Endothelial cell of umbilical vein (primary cell): ENCODE data around the gene BIRC2. TPM values are rescaled to one million over a fixed set of nuclear protein-coding genes. Genes with fewer than 3 reads are reported as not detected.

Source experiments
- BruUV-seq: library from RNA; stranded (reverse); fragments of 400-500 nt; replicated peaks from 2 replicates; lab custom pipeline; 2021; lab: Mats Ljungman, UMichigan
- CTCF ChIA-PET: fragments of 300-600, 350-600 bp; sonication (Branson Sonifier 250); formaldehyde crosslinking; loops from one replicate; lab custom pipeline; 2021; ENCODE audit warnings: antibody characterized with exemption, inconsistent platforms; lab: Charles Lee
- POLR2A ChIA-PET: fragments of 300-600, 350-600 bp; sonication (Branson Sonifier 250); formaldehyde crosslinking; loops from one replicate; lab custom pipeline; 2021; ENCODE audit warnings: antibody characterized with exemption, inconsistent platforms; lab: Charles Lee
- DNase-seq: peaks from one replicate; pipeline ENCODE4 v3.0.0-alpha.2; 2011; ENCODE audit warnings: low read depth, low spot score
- FAIRE-seq: peaks from 2 replicates; lab custom pipeline; 2011; peaks lifted over from hg19 to GRCh38; lab: Jason Lieb, UNC
- H2AFZ ChIP-seq: 2 replicates; pipeline ENCODE4 v1.6.0; 2012; ENCODE audit warnings: low read depth, low read length, control low read depth, inconsistent platforms
- H3K27ac ChIP-seq: 2 replicates; pipeline ENCODE4 v1.5.1; 2011; ENCODE audit warnings: low read depth, mild to moderate bottlenecking, control low read depth, low read length, moderate library complexity; ENCODE audit not compliant: insufficient read depth
- H3K27me3 ChIP-seq, 2 experiments: 2 replicates each; pipeline versions ENCODE4 v1.6.0 to v1.6.1; 2011; ENCODE audit warnings: low read length in 2 of 2, mixed read lengths in 1 of 2; ENCODE audit not compliant: control insufficient read depth in 2 of 2, insufficient read depth in 2 of 2
- H3K36me3 ChIP-seq, 2 experiments: 2 replicates in 1 of 2; 3 replicates in 1 of 2; pipeline ENCODE4 v1.5.1; 2011; ENCODE audit warnings: low read length in 2 of 2, mild to moderate bottlenecking in 1 of 2, moderate library complexity in 1 of 2; ENCODE audit not compliant: control insufficient read depth in 2 of 2, insufficient read depth in 2 of 2; ENCODE audit errors: extremely low read depth in 1 of 2
- H3K4me1 ChIP-seq: 3 replicates; pipeline ENCODE4 v1.5.1; 2011; ENCODE audit warnings: mild to moderate bottlenecking, low read length; ENCODE audit not compliant: control insufficient read depth, insufficient read depth; ENCODE audit errors: extremely low read depth
- H3K4me2 ChIP-seq: 2 replicates; pipeline ENCODE4 v1.6.1; 2011; ENCODE audit warnings: low read length, control low read depth, mixed read lengths; ENCODE audit not compliant: insufficient read depth
- H3K4me3 ChIP-seq, 3 experiments: fragments of 200-600 bp in 1 of 3; sonication (generic), shearing (Covaris generic) in 1 of 3; replicated peaks in 1 of 3; 2 replicates each; pipeline ENCODE4 v1.5.1; 2011 to 2016; ENCODE audit warnings: control low read depth in 3 of 3, low read length in 3 of 3, mild to moderate bottlenecking in 2 of 3, inconsistent platforms in 1 of 3, low read depth in 1 of 3, moderate library complexity in 1 of 3; ENCODE audit not compliant: insufficient read depth in 1 of 3
- H3K79me2 ChIP-seq: 2 replicates; pipeline ENCODE4 v1.6.0; 2012; ENCODE audit warnings: low read length, inconsistent platforms; ENCODE audit not compliant: control insufficient read depth, insufficient read depth
- H3K9ac ChIP-seq: replicated peaks from 2 replicates; pipeline ENCODE3; 2011; ENCODE audit warnings: low read length, control low read depth; ENCODE audit not compliant: insufficient read depth; ENCODE audit errors: extremely low read depth
- H3K9me1 ChIP-seq: replicated peaks from 3 replicates; pipeline ENCODE4 v1.6.0; 2011; ENCODE audit warnings: mild to moderate bottlenecking, low read length; ENCODE audit not compliant: control insufficient read depth, insufficient read depth; ENCODE audit errors: extremely low read depth
- H3K9me3 ChIP-seq: replicated peaks from 2 replicates; pipeline ENCODE4 v1.5.1; 2012; ENCODE audit warnings: low read length, inconsistent platforms; ENCODE audit not compliant: control insufficient read depth, insufficient read depth
- H4K20me1 ChIP-seq: replicated peaks from 2 replicates; pipeline ENCODE3; 2011; ENCODE audit warnings: mild to moderate bottlenecking, low read length; ENCODE audit not compliant: control insufficient read depth, insufficient read depth; ENCODE audit errors: extremely low read depth
- EZH2 ChIP-seq: IDR thresholded peaks from 2 replicates; pipeline ENCODE4 v1.6.1; 2012; ENCODE audit warnings: borderline replicate concordance, low read depth, mild to moderate bottlenecking, moderate library complexity, low read length, inconsistent platforms; ENCODE audit not compliant: severe bottlenecking
- FOS ChIP-seq: IDR thresholded peaks from 2 replicates; pipeline ENCODE4 v1.6.1; 2011; ENCODE audit warnings: mild to moderate bottlenecking, low read length, moderate library complexity, borderline replicate concordance; ENCODE audit not compliant: insufficient read depth
- GATA2 ChIP-seq: IDR thresholded peaks from 2 replicates; pipeline ENCODE4 v1.7.0; 2011; ENCODE audit warnings: low read depth, mild to moderate bottlenecking, moderate library complexity, mixed read lengths, low read length; ENCODE audit not compliant: insufficient read length, insufficient read depth
- JUN ChIP-seq: IDR thresholded peaks from 2 replicates; pipeline ENCODE4 v1.6.1; 2011; ENCODE audit warnings: borderline replicate concordance, low read depth; ENCODE audit not compliant: insufficient read length, insufficient read depth
- MYC ChIP-seq: IDR thresholded peaks from one replicate; pipeline ENCODE4 v1.6.1; 2011; ENCODE audit warnings: mild to moderate bottlenecking, low read depth, low read length
- POLR2A ChIP-seq: IDR thresholded peaks from 2 replicates; pipeline ENCODE4 v1.6.1; 2012; ENCODE audit warnings: low read depth, mild to moderate bottlenecking, control low read depth, low read length
- POLR2AphosphoS5 ChIP-seq: IDR thresholded peaks from 2 replicates; pipeline ENCODE4 v1.6.1; 2012; ENCODE audit warnings: low read depth, mild to moderate bottlenecking, control low read depth, low read length, moderate library complexity; ENCODE audit not compliant: insufficient read depth
- dilution Hi-C: fragments of 300-500 bp; cut with MboI; formaldehyde crosslinking; loops from one replicate; pipeline ENCODE4 v1.15.0; 2019; ENCODE audit warnings: low sequenced_read_pairs; ENCODE audit not compliant: extremely low pct_ligation_motif_present
- intact Hi-C: fragments of 100-400 bp; cut with micrococcal nuclease; formaldehyde crosslinking; loops from one replicate; pipeline ENCODE4 v1.10.0; 2022
- polyA plus RNA-seq, 4 experiments: library from polyadenylated mRNA; depleted of rRNA in 3 of 4; stranded (reverse) in 3 of 4; unstranded in 1 of 4; fragments of >200 nt; gene quantifications; 2 replicates each; pipeline versions ENCODE4 v1.2.1 to v1.2.3, GENCODE V29; 2011 to 2012; ENCODE audit warnings: missing spikeins in 1 of 4
- total RNA-seq: library from RNA; stranded (reverse); gene quantifications from 2 replicates; pipeline ENCODE4 v1.2.3, GENCODE V29; 2021
- TF ChIP-seq, protein P1 (sequence below), 2 donors: IDR thresholded peaks; 1 replicate in 1 of 2; 2 replicates in 1 of 2; pipeline ENCODE4 v1.5.1; 2011; ENCODE audit warnings: low read length in 2 of 2, mild to moderate bottlenecking in 2 of 2, moderate library complexity in 2 of 2, control low read depth in 1 of 2, inconsistent platforms in 1 of 2, low read depth in 1 of 2; ENCODE audit not compliant: insufficient read depth in 1 of 2; ENCODE audit errors: extremely low read depth in 1 of 2
- TF ChIP-seq, protein P2 (sequence below): IDR thresholded peaks from 2 replicates; pipeline ENCODE4 v1.6.1; 2011; ENCODE audit not compliant: insufficient read depth, insufficient read length

BIRC2 gene
- total and polyA plus RNA-seq, 2 donors (not counting 3 experiments of a cell fraction or from before 2014, with no cell fraction given), result 42.8 to 47.3 TPM

DNA sequence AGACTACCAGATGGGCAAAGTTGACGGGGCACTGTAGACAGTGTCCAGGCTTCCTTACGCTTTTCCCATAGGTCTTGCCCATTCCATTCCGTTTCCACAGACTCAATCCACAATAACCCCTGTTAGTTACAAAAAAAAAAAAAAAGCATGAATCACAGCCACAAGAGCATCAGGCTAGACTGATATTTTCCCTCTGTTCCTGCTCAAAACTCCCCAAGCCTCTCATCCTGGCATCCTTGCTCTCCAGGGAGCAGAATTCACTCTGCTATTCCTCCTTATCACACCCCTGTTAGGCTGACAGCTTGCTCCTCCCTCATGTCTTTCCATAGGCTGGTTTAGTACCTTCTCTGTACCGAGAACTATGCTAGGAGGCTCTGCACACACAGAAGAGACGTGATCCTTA, 63.4 kb downstream of the BIRC2 start:
- H3K4me2 ChIP-seq, result no peak overlapping the region
- H3K4me3 ChIP-seq, result no peak overlapping the region
- peaks cover 82% of the 10 kb centered on the region for H3K79me2 ChIP-seq
- DNase-seq (no peak), FAIRE-seq (no peak)
- H3K9ac ChIP-seq, result no peak overlapping the region
- ChIA-PET CTCF (interaction anchor here (1.1 to 2.4 kb wide), 2 partner anchors 16 to 19 kb away, joined by 5 to 8 read pairs; no protein-coding TSS in a partner anchor), POLR2A (no interaction called here)
- intact Hi-C loops (no loop called here), dilution Hi-C loops (no loop called here)
- H3K27ac ChIP-seq, result no peak overlapping the region
- BruUV-seq, result no TSS peak
- no peaks in the 10 kb centered on the region for H3K9me1 ChIP-seq
- H3K9me3 ChIP-seq, result no peaks in the 10 kb centered on the region
- no peak for TF ChIP-seq MYC
- TF ChIP-seq, protein P1, sequence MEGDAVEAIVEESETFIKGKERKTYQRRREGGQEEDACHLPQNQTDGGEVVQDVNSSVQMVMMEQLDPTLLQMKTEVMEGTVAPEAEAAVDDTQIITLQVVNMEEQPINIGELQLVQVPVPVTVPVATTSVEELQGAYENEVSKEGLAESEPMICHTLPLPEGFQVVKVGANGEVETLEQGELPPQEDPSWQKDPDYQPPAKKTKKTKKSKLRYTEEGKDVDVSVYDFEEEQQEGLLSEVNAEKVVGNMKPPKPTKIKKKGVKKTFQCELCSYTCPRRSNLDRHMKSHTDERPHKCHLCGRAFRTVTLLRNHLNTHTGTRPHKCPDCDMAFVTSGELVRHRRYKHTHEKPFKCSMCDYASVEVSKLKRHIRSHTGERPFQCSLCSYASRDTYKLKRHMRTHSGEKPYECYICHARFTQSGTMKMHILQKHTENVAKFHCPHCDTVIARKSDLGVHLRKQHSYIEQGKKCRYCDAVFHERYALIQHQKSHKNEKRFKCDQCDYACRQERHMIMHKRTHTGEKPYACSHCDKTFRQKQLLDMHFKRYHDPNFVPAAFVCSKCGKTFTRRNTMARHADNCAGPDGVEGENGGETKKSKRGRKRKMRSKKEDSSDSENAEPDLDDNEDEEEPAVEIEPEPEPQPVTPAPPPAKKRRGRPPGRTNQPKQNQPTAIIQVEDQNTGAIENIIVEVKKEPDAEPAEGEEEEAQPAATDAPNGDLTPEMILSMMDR (IDR thresholded peaks at IDR 0.05; ENCODE audit: extremely low read depth in 1 of 2, insufficient read depth in 1 of 2, low read depth in 1 of 2, low read length in 2 of 2), result no peak
- no peak for TF ChIP-seq EZH2
- TF ChIP-seq POLR2A, result no peak
- TF ChIP-seq, protein P2, sequence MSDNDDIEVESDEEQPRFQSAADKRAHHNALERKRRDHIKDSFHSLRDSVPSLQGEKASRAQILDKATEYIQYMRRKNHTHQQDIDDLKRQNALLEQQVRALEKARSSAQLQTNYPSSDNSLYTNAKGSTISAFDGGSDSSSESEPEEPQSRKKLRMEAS, result no peak
- TF ChIP-seq FOS, result no peak
- TF ChIP-seq POLR2AphosphoS5, result no peak
- no peak for TF ChIP-seq GATA2
- no peak for TF ChIP-seq JUN
- H3K36me3 ChIP-seq, result peaks cover 0 to 4% of the 10 kb centered on the region in 2 experiments
- H3K27me3 ChIP-seq, result no peaks in the 10 kb centered on the region
- H3K4me1 ChIP-seq, result no peaks in the 10 kb centered on the region
- H4K20me1 ChIP-seq, result no peaks in the 10 kb centered on the region
- H2AFZ ChIP-seq, result no peak overlapping the region
